Activated effector memory CD4-positive, alpha-beta T cell treated with Interleukin-2 at 50 U/mL for 16 hours (primary cell): ENCODE measurements around the gene ZBTB18.

Experiments
- DNase-seq: peaks from one replicate; pipeline ENCODE4 v3.0.0-alpha.2; 2020

ZBTB18 gene

DNA sequence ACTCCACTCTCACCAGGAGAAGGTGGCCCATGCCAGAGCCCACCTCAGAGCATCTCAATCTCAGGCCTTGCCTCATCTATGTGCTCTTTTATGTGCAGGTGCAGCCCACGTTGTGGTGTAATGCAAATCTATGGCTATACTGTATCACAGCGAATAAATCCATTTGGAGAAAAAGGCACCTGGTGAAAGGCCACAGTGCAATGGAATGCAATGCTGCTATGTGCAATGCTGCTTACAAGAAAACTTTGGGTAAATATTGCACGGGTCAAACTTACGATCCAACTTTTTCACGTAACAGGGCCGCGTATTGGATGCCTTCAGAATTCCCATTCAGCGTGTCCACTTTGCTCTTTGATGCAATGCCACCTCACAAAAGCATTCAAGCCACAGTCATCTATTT lies 13.5 kb downstream of the ZBTB18 start:
- no peak for DNase-seq

DNA sequence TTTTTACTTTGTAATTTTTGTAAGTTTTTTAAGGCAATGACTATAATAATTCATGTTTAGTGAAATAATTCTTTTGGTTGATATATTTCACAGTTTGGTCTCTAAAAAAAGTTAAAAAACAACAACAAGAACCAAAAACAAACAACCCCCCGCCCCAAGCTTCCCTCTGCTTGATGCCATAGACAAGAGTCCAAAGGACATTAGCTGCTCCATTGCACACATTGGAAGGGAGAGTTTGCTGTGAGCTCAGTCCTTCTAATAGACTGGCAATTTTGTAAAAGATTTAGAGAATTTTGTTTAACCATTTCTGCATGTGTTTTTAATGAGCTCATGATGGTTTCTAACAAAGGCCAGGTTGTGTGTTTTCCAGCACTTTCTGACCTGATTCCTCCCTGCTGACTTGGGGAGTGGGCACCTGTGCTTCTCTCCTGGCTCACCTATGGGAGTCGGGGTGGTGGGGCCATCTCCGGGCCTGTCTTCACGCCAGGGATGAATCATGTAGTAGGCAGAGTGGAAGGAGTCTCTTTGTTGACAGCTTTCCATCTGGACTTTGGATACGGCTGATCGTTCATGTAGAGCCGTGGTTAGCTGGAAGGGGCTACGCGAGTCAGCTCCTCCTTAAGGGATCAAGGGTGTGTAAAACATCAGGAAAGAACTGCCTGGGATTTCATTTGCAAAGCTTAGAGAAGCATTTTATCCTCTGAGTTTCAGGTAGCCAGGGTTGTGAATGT lies 14.1 kb downstream of the ZBTB18 start:
- DNase-seq = no peak

DNA sequence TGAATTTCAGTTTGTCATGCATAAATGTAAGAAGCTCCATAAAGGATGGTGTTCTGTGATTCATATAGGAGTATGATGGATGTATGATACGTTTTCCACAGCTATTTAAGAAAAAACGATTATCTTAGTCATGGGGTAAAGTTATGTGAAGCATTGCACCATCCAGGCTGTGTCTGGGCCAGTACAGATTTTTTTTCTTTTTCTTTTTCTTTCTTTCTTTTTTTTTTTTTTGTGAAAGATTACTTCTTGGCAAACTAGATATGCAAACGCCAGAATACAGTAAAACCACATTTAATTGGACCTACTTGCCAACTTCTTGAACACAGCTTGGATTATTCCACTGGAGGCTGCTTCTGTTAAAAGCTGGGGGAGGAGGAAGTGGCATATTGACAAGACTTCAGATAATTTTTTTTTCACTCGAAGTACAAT lies 14.9 kb downstream of the ZBTB18 start:
- no peak for DNase-seq

DNA sequence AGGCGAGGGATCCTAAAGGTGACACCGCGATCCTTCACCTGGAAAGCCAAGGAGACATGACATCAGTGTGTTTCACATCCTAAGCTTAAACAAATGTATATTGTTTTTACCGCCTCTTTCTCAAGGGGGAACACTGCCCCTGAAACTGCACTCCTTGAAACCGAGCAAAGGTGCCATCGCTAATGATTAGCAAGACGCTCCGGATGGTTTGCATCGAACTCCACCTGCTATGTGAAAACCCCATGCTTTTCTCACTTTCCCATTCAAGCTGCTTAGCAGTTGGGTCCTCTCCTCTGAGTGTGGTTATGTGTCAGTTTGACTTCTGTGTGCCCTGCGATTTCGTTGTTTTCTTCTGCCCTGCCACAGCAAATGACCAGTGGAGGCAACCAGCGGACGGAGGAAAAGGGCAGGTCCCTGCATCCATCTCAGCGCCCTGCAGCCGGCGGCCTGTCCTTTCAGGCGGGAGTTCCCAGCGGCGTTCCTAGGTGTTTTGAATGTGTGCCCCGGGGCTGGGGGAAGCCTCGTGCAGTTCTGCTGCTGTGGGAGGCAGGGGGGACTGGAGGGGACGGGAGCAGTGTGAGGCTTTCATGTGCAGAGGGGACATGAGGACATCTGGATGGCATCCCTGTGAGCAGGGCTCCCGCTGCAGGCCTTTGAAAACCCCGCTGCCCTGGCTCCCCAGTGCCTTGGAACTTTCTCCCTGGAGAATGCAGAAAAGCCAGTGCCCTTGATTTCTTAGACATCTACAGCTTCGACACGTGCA lies 16.1 kb downstream of the ZBTB18 start:
- DNase-seq = no peak

DNA sequence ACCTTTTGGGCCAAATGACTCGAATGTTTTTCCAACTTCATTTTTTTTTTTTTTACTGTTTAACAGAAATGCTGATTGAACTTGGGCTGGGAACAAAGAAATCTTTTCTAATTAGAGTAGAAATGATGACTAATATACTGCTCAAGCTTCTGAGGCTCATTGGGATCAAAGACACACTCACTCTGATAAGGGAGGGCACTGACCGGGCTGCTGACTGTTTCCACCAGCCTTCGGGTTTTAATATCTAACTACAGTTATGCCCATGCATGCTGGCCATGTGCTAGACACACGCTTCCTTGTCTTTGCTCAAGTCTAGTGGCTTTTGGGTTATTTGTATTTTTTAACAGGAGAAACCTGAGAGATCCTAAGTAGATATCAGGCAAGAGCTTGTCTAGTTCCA lies 16.8 kb downstream of the ZBTB18 start:
- no peak for DNase-seq

DNA sequence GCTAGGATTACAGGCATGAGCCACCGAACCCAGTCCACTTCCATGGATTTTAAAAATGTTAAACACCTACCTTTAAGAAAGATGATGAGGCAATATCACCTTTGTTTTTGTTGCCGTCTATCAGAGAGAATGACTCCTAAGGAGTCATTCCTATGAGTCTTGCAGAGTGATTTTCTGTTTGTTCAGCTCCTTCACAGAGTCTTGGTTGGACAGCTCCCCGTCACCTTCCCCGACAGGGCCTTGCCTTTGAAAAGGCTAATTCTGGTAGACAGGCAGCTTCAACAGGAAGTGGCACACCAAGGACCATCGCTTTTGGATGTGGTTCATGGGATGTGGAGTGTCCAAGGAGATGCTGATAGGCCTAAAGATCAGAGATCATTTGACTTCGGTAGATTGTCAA lies 17.5 kb downstream of the ZBTB18 start:
- DNase-seq = no peak

DNA sequence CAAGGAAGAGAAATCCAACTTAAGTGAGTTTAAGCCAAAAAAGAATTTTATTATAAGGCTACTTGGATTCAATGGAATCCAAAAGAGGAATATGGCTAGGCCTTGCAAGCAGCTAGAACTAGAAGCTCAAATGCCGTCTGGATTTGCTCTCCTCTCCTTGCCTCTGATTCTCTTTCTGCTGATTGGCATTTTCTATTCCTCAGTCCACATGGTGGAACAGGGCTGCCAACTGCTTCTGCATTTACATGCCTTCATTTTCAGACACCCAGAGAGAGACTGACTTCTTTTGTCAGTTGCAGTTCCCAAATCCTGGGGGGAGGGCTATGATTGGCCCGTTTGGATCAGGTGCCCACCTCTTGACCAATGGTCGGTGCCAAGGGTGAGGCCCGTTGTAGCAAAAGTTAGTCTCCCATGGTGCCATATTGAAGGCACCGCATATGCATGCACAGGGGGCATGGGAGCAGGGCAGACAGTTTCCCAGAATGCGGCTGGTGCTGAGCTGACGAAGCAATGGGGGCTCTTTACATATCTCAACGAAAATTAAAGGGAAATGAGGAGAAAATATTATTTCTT lies 18.3 kb downstream of the ZBTB18 start:
- DNase-seq = no peak

DNA sequence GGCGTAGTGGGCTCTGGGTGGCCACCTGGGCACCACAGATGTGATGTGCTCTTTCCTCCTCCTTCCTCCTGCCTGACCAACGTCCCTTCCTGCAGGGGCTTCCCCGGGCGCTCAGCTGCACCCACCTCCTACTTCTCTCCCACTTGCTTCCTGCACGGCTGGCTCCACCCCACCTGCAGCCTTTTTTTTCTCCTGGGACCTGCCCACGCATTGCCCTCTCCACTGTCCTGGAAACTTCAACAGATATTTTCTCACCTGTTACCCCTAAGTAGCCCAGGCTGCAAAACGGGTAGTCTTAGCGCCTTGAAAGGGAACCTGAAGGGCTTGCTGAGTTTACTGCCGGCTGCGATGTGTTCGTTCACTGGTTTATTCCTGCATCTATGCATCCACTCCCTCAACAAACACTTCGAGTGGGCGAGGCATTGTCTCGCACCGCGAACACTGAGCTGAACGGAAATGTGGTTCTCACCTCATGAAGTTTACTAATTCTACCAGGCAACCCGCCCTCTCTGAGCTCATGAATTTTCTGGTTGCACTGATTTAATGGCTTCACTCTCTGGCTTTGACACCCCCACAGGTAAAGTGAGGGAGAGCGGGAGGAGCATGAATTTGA lies 23.6 kb downstream of the ZBTB18 start:
- peak; percentile 68 for DNase-seq

DNA sequence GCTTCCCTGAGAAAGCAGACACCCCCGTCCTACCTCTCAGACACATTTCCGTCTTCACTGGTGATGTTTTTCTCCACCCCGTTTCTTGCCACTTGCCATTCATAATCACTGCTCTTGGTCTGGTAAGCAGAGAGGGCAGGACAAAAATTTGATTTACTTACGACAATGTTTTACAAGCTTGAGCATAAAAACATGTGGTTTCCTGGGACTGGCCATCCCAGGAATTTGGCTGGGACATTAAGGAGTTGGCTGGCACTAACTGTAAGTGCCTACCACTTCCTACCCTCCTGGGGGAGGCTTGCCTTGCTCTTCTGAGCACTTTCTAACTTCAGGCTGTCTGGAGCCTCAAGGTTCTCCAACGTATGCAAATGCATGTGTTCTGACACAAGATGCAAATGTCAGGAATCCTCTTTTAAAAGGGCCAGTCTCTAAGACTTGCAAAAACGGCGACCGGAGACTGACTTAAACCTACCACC lies 24.2 kb downstream of the ZBTB18 start:
- DNase-seq = no peak

DNA sequence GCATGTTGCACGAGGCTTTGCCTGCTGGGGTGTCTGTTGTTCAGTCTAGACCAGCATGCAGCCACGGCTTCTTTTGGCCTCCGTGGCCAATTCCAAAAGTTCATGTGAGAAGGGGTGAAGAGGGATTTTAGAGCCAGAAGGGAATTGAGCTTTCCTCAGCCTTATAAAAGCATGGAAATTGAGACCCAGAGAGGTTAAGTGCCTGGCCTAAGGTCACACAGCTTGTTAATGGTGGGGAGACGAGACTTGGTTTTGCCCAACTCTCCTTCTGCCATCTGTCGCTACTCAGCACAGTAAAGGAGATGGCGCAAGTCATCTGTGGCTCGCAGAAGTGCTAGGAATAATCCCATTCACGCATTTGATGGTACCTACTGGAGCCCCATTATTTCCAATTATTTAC lies 25.7 kb downstream of the ZBTB18 start:
- no peak for DNase-seq

DNA sequence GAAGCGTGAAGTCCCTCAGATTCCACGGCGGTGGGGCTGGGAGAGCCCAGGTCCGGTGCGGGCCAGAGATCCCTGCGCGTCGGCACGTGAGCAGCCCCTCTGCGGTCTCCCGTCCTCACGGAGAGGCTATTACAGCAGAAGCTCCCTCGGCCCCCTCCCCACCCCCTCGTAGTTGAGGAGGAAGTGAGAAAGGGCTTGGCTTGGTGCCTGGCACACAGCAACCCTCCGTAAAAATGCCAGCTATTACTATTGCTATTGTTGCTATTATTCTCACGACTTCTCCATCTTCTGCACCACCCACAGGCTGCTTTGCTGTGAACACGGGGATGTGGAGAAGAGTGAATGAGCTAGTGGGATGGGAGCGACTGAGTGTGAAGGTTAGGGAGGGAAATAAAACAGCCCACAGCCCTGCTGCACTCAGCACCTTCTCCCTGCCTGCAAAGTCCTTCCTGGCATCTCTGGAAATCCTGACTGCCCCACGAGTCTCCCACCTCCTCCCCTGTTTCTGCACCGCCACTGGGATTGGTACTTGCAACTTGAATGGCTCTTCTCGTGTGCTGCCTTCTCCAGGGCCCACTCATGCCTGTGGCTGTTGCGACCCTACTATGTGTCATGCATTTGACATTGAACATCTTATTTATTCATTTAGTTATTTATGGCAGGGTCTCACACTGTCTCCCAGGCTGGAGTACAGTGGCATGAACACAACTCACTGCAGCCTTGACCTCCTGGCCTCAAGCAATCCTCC lies 26.6 kb downstream of the ZBTB18 start:
- no peak for DNase-seq

DNA sequence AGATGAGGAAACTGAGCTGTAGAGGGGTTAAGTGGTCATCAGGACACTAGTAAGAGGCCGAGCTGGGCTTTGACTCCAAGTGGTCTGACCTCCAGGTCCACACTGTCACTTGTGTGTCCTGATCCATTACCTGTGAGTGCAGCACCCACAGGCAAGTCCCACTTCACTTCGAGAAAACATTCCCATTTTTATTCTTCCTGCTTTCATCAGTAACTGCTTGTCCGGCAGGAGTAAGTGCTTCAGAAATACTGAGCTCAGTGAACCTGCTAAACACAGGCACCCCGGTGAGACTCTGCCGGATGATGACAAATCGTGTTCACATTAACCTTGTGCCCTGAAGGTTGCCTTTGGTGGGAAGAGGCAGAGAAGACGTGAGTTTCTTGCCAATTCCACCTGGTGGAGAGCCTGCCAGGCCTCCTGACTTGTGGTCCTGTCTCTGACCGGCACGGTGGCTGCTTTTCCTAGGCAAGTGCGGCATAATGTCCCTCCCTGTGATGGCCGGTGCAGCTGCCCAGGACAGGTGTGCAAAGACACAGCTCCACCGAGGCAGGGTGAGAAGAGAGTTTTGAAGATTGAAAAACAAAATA lies 29.4 kb downstream of the ZBTB18 start:
- DNase-seq = no peak

DNA sequence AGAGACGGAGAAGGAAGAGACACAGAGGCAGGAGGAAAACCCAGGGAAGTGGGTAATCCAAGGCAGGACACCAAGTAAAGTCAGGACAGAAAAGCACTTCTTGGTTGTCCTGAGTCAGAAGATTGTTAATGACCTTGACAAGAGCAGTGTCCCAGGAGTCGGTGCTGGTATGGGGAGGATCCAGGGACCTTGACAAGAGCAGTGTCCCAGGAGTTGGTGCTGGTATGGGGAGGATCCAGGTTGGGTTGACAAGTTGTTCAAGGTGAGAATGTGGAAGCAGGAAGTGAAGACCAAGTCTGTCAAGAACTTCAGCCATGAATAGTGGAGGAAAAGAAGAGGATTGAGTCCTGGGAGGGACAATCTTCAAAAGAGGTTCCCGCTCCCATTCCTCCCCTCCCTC lies 31.9 kb downstream of the ZBTB18 start:
- DNase-seq = no peak

DNA sequence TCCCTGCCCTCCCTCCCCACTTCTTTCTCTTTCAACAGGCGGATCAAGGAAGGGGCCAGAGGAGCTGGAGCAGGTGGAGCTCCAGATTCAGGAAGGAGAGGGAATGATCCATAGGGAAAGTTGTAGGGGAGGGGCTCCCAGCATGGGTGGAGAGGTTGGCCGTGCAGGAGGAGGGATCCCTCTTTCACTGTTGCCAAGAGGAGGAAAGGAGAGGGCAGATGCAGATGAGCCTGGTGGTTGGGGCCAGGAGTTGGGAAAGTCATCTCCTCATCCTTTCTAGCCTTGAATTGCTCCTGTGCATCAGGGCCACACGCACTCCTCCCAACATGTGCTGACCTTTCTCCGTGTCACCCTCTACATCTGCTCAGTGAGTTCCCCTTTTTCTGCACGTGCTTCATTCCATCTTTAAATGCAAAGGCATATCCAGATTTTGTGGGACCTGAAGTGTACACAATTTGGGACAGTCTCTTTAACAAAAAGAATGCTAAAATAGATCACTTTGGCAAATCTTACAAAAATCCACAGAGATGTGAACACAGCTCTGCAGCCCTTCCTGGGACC lies 32.4 kb downstream of the ZBTB18 start:
- no peak for DNase-seq

DNA sequence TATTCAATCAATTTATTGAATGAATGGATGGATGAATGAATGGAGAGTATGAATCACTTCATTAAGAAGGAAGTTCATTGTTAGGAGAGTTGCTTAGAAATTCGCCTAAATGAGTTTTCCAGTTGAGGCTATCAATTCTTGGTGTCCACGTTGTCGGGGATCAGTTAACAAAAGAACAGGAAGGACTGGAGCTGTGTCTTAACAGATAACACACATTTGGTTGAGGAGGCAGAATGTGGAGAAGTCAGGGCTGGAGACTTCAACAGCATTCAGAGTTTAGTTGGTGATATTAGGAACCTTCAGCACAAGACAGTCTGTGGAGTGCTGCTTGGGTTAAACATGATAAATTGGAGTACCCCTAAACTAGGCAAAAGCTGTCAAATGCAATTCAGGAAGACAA lies 33.7 kb downstream of the ZBTB18 start:
- DNase-seq = no peak

DNA sequence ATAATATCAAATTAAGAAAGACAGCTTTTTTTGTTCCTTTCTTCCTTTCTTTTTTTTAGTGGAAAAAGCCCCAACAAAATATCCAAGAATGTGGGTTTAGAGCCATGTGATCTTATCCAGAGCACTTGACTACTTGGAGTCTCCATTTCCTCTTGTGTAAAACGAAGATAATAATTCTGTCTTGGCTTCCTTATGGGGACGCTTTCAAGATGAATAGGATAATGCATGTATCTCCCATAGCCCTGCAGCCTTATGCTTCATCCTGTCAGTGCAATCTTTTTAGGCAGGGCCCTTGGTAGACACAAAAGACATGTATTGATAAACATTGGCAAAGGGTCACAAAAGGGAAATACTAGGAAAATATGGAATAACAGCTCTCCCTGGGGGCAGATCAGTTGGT lies 34.8 kb downstream of the ZBTB18 start:
- DNase-seq = no peak

DNA sequence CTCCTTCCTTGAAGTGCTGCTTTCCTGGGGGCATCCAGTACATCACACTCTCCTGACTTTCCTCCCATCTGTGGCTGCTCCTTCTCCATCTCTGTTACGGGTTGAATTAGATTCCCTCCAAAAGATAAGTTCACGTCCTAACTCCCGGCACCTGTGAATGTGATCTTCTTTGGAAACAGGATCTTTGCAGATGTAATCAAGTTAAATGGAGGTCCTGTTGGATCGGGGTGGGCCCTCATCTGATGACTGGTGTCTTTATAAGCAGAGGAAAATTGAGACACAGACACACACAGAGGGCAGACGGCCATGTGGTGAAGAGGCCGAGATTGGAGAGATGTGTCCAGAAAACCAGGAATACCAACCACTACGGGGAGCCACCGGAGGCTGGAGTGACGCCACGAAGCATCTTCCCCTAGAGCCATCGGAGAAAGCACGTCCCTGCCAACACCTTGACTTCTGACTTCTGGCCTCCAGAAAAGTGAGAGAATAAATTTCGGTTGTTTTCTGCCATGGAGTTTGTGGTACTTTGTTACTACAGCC lies 36.0 kb downstream of the ZBTB18 start:
- DNase-seq = no peak

DNA sequence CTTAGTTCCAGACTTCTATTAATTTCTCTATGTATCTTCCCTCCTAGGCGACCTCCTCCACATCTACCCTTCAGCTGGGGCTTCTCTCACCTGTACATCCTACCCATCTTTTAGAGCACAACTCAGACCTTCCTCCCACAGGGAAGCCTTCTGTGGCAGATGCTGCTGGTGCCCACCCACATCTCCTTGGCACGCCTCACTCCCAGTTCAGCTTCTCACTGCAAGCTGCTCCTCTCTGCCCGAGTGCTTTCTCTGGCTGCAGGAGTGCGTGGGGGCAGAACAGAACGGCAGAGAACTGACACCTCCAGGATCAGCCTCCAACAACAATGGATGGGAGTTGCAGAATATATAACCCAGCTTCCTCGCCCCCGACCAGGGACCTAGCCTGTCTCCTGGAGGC lies 36.5 kb downstream of the ZBTB18 start:
- no peak for DNase-seq

DNA sequence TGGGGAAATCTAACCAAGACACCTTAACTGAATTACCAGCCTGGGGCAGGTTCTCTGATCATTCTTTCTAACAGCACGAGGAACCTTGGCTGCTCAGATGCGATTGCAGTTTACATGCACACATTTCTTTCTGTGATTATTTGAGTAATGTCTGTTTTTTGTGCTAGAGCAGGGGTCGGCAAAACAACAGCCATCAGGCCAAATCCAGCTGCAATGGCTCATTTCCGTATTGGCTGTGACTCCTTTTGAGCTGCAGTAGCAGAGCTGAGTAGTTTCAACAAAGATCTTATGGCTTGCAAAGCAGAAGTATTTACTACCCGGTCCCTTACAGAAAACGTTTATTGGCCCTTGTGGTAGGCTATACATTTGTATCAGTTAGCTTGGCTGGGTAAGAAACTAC lies 37.1 kb downstream of the ZBTB18 start:
- no peak for DNase-seq

DNA sequence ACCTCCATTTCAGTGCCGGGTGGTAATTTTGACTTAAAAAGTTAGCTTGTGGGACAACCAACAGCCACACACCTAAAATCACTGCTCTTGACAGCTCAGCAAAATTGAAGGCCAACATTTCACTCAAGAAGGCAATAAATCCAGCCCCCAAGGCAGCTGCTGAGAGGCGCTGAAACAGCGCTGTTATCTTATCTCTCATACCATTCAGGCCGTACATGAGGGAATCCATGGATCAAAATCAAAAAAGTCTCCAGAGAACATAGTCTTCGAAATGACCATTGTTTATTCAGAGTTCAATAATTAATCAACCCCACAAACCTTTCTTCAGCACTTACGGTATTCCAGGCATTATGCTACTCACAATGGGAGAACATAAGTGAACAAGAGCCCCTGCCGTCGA lies 38.5 kb downstream of the ZBTB18 start:
- DNase-seq = no peak

DNA sequence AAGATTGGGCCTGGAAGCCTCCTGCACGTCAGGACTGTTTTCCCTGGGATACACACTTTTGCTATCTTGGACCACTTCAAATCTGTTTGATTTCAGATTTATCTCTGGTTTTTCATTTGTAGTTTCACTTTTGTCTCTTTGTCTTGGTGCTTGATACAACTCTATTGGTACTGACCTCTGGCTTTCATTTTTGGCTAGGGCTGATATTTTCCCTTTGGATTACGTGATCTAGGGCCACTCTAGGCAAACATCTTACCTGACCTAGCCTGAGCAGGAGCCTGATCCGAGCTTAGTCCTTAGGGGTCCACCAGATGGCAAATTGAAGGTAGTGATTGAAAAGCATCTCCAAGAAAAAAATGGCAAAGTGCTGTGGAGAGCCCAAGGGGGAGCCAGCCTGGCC lies 39.6 kb downstream of the ZBTB18 start:
- DNase-seq = no peak
